Psoas muscle (tissue), 8 donors: Measurements from ENCODE around the gene MCM5. TPM values are rescaled to one million over a fixed set of nuclear protein-coding genes. Genes with fewer than 3 reads are reported as not detected.
"Not testable (repeated sequence)": the region's sequence is repeated elsewhere in the genome, so short reads cannot be mapped to it uniquely, and the experiment has no call there.

Source experiments
- ATAC-seq, 4 donors: fragments of 200-7000 bp; cut with Tn5 transposase; one replicate each; pipeline ENCODE4 v1.9.1; 2020; ENCODE audit warnings: moderate library complexity in 3 of 4, mild to moderate bottlenecking in 2 of 4
- DNase-seq, 2 donors: peaks; one replicate each; pipeline ENCODE4 v3.0.0-alpha.2; 2020
- H3K27ac ChIP-seq: fragments of 200-600 bp; one replicate; pipeline ENCODE4 v1.8.0; 2022
- H3K27me3 ChIP-seq, 3 donors: fragments of 200-600 bp in 1 of 3; one replicate each; pipeline versions ENCODE4 v1.6.1 to v1.8.0; 2013 to 2022; ENCODE audit warnings: low read length in 2 of 3, mild to moderate bottlenecking in 2 of 3, moderate library complexity in 1 of 3; ENCODE audit not compliant: insufficient read depth in 3 of 3
- H3K36me3 ChIP-seq, 2 donors: fragments of 200-600 bp in 1 of 2; one replicate each; pipeline versions ENCODE4 v1.6.1 to v1.8.0; 2013 to 2022; ENCODE audit warnings: low read depth in 1 of 2, mild to moderate bottlenecking in 1 of 2, moderate library complexity in 1 of 2; ENCODE audit not compliant: insufficient read depth in 1 of 2
- H3K4me1 ChIP-seq: fragments of 200-600 bp; one replicate; pipeline ENCODE4 v1.8.0; 2022
- H3K4me3 ChIP-seq: fragments of 200-600 bp; one replicate; pipeline ENCODE4 v1.8.0; 2022; ENCODE audit warnings: mild to moderate bottlenecking
- H3K9me3 ChIP-seq: fragments of 200-600 bp; one replicate; pipeline ENCODE4 v1.8.0; 2022
- WGBS, 3 donors: extraction: QIAGEN DNeasy Blood & Tissue Kit; methylation state at CpG; one replicate each; pipeline versions ENCODE4 v1.1.6 to v1.1.7; 2013; 5-methylcytosine and 5-hydroxymethylcytosine counted together
- intact Hi-C, 2 donors: fragments of 100-400 bp; cut with DNase I; formaldehyde crosslinking; loops; one replicate each; pipeline versions ENCODE4 v1.11.0 to v1.14.2; 2022
- polyA plus RNA-seq, 3 donors: library from polyadenylated mRNA; stranded (reverse); fragments of 200-250 nt; gene quantifications; one replicate each; pipeline ENCODE4 v1.2.3, GENCODE V29; 2013
- total RNA-seq, 4 donors: library from RNA; stranded (reverse); fragmentation: NEBNext Ultra II Directional in 2 of 4; extraction: Animal tissue kit (Norgen Biotek cat#: 25700) in 2 of 4; gene quantifications; one replicate each; pipeline versions ENCODE4 v1.2.1 to v1.2.4, GENCODE V29; 2021 to 2023
- TF ChIP-seq, protein P1 (sequence below): fragments of 200-600 bp; IDR thresholded peaks from one replicate; pipeline ENCODE4 v1.8.0; 2022; ENCODE audit warnings: antibody characterized with exemption
- donor health status: healthy with polysubstance abuse.
- donor health status: DM: no; HTN: no; CAD: no; lungs with moderate emphysema.
- donor health status: Bipolar disorder and iron deficiency.
- donor health status: healthy.
- donor health status: DM: yes; HTN: yes; CAD: no.
- donor health status: DM: no; HTN: no; CAD: no.
- donor health status: DM: no; HTN: no; CAD: no.
- donor health status: DM: yes; HTN: yes; CAD: no.

MCM5 gene
- total and polyA plus RNA-seq, 7 donors = 6.4 to 13.6 (median 9.1) TPM

DNA sequence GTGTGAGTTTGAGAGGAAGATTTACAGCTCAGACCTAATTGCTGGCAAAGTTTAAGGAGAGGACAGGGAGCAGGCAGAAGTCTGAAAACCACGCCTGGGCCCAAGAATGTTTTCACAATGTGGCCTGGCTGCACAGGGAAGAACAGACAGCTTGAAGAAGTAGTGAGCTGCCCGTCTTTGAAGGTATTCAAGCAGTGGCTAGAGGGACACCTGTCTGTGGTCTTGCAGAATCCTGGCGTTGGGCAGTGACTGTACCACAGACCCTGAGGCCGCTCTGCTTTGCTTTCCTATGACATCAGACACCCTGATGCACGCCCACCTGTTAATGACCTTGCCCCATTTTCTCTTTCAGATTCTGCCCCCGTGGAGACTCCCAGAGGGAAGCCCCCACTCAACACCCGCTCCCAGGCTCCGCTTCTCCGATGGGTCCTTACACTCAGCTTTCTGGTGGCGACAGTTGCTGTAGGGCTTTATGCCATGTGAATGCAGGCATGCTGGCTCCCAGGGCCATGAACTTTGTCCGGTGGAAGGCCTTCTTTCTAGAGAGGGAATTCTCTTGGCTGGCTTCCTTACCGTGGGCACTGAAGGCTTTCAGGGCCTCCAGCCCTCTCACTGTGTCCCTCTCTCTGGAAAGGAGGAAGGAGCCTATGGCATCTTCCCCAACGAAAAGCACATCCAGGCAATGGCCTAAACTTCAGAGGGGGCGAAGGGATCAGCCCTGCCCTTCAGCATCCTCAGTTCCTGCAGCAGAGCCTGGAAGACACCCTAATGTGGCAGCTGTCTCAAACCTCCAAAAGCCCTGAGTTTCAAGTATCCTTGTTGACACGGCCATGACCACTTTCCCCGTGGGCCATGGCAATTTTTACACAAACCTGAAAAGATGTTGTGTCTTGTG lies 6.6 kb upstream of the MCM5 start:
- Histone ChIP-seq H3K27ac (no peak overlapping the region), H3K4me3 (no peak overlapping the region), H3K27me3 (no peaks in the 10 kb centered on the region), H3K9me3 (no peaks in the 10 kb centered on the region), H3K4me1 (no peaks in the 10 kb centered on the region), H3K36me3 (peaks cover 0 to 60% of the 10 kb centered on the region in 2 donors)
- no peak for ATAC-seq
- DNase-seq = no peak
- 78 to 81% (median 80%) methylated on average over 16 of the region's 16 CpGs for WGBS, 3 donors
- intact Hi-C loops = no loop called here
- TF ChIP-seq, protein P1, sequence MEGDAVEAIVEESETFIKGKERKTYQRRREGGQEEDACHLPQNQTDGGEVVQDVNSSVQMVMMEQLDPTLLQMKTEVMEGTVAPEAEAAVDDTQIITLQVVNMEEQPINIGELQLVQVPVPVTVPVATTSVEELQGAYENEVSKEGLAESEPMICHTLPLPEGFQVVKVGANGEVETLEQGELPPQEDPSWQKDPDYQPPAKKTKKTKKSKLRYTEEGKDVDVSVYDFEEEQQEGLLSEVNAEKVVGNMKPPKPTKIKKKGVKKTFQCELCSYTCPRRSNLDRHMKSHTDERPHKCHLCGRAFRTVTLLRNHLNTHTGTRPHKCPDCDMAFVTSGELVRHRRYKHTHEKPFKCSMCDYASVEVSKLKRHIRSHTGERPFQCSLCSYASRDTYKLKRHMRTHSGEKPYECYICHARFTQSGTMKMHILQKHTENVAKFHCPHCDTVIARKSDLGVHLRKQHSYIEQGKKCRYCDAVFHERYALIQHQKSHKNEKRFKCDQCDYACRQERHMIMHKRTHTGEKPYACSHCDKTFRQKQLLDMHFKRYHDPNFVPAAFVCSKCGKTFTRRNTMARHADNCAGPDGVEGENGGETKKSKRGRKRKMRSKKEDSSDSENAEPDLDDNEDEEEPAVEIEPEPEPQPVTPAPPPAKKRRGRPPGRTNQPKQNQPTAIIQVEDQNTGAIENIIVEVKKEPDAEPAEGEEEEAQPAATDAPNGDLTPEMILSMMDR = no peak

DNA sequence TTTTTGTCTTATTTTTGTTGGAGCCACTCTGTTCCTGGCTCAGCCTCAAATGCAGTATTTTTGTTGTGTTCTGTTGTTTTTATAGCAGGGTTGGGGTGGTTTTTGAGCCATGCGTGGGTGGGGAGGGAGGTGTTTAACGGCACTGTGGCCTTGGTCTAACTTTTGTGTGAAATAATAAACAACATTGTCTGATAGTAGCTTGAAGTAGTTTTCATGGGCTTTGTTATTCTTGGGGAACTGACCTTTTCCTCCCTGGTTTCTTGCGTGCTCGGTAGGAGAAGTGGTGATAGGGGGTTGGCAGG lies 6.0 kb upstream of the MCM5 start:
- peaks cover 0 to 54% of the 10 kb centered on the region in 2 donors for H3K36me3 ChIP-seq
- ATAC-seq = no peak

DNA sequence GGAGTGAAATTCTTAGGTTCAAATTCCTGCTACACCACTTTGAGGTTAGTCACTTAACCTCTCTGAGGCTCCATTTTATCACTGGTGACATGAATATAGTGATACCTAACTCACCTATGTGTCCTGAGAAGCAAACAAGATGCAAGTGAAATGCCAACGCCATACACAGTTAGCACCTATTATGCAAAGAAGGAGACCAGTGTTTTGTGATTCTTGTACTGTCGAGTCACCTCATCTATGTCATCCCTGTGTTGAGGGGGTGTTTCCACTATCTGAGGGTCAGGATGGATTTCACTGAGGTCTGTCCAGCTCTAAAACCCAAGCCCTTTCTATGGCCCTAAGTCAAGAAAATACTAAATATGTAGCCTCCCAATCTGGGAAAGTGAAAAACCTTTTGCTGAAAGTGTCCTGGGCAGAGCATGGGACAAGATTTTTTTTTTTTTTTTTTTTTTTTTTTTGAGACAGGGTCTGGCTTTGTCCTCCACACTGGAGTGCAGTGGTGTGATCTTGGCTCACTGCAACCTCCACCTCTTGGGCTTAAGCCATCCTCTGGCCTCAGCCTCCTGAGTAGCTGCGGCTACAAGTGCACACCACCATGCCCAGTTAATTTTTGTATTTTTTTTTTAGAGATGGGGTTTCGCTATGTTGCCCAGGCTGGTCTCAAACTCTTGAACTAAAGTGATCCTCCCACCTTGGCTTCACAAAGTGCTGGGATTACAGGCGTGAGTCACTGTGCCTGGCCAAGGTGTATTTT lies 5.0 kb upstream of the MCM5 start:
- Histone ChIP-seq H3K27ac (no peak overlapping the region), H3K36me3 (peaks cover 0 to 45% of the 10 kb centered on the region in 2 donors), H3K9me3 (no peaks in the 10 kb centered on the region), H3K27me3 (no peaks in the 10 kb centered on the region), H3K4me1 (peaks cover 4% of the 10 kb centered on the region), H3K4me3 (no peak overlapping the region)
- WGBS, 3 donors = 90 to 93% (median 91%) methylated on average over 5 of the region's 5 CpGs
- DNase-seq (no peak), ATAC-seq (no peak)
- TF ChIP-seq, protein P1 = no peak
- intact Hi-C loops = no loop called here

More for the DNA sequence above, 6.0 kb upstream of the MCM5 start:
- Histone ChIP-seq H3K9me3 (no peaks in the 10 kb centered on the region), H3K27ac (no peak overlapping the region), H3K4me3 (no peak overlapping the region), H3K27me3 (no peaks in the 10 kb centered on the region), H3K4me1 (no peaks in the 10 kb centered on the region)
- TF ChIP-seq, protein P1 = no peak
- intact Hi-C loops = no loop called here
- 54 to 69% (median 66%) methylated on average over 4 of the region's 4 CpGs for WGBS, 3 donors
- DNase-seq = no peak

DNA sequence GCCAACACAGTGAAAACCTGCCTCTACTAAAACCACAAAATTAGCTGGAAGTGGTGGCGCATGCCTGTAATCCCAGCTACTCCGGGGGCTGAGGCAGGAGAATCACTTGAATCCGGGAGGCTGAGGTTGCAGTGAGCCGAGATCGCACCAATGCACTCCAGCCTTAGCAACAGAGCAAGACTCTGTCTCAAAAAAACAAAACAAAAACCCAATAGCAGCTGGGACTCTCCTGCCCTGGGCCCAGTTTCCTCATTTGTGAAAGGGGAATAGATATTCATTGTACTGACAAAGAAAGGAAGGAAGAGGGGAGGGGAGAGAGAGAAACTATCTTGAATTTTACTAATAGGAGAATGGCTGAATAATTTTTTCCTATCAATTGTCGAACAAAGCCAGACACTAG lies 3.3 kb upstream of the MCM5 start:
- ATAC-seq, H3K27ac ChIP-seq, H3K4me3 ChIP-seq, H3K4me1 ChIP-seq, DNase-seq, H3K27me3 ChIP-seq, H3K9me3 ChIP-seq, intact Hi-C loops: not testable (repeated sequence)
- H3K36me3 ChIP-seq = peaks cover 0 to 30% of the 10 kb centered on the region in 2 donors
- 57 to 65% (median 64%) methylated on average over 6 of the region's 6 CpGs for WGBS, 3 donors
